Common myeloid progenitor, CD34-positive (primary cell): ENCODE results near the gene NRAP.

Experiments used
- CTCF ChIA-PET: fragments of 350-600 bp; sonication (Branson Sonifier 250); formaldehyde crosslinking; loops from one replicate; lab custom pipeline; 2021; ENCODE audit warnings: antibody characterized with exemption; lab: Charles Lee
- POLR2A ChIA-PET: fragments of 350-600 bp; sonication (Branson Sonifier 250); formaldehyde crosslinking; loops from one replicate; lab custom pipeline; 2021; ENCODE audit warnings: antibody characterized with exemption; lab: Charles Lee
- DNase-seq, 3 donors: peaks; one replicate each; pipeline versions ENCODE4 v3.0.0 to v3.0.0-alpha.2; 2013
- H3K27ac ChIP-seq, 2 experiments: 1 replicate in 1 of 2; 2 replicates in 1 of 2; pipeline ENCODE4 v1.7.0; 2013; ENCODE audit warnings: inconsistent platforms in 2 of 2, low read length in 2 of 2, mild to moderate bottlenecking in 2 of 2, low read depth in 1 of 2, moderate library complexity in 1 of 2; ENCODE audit not compliant: severe bottlenecking in 2 of 2, insufficient read depth in 1 of 2, poor library complexity in 1 of 2
- H3K27me3 ChIP-seq, 5 experiments: replicated peaks in 2 of 5; 1 replicate in 3 of 5; 2 replicates in 2 of 5; pipeline versions ENCODE4 v1.6.1 to v1.7.0; 2013; ENCODE audit warnings: low read length in 4 of 5, mild to moderate bottlenecking in 2 of 5, moderate library complexity in 2 of 5, inconsistent platforms in 1 of 5; ENCODE audit not compliant: insufficient read depth in 5 of 5, control insufficient read depth in 4 of 5
- H3K36me3 ChIP-seq, 4 experiments: 1 replicate in 2 of 4; 2 replicates in 2 of 4; pipeline versions ENCODE4 v1.6.1 to v1.7.0; 2013; ENCODE audit warnings: low read length in 3 of 4, control low read depth in 1 of 4, mild to moderate bottlenecking in 1 of 4; ENCODE audit not compliant: control insufficient read depth in 4 of 4, insufficient read depth in 4 of 4
- H3K4me1 ChIP-seq, 4 experiments: 1 replicate in 3 of 4; 2 replicates in 1 of 4; pipeline versions ENCODE4 v1.6.1 to v1.7.1; 2013; ENCODE audit warnings: low read length in 3 of 4, mild to moderate bottlenecking in 3 of 4, control low read depth in 1 of 4, inconsistent platforms in 1 of 4, moderate library complexity in 1 of 4; ENCODE audit not compliant: control insufficient read depth in 4 of 4, insufficient read depth in 4 of 4; ENCODE audit errors: control extremely low read depth in 1 of 4
- H3K4me3 ChIP-seq, 7 experiments: 1 replicate in 4 of 7; 2 replicates in 3 of 7; pipeline versions ENCODE4 v1.5.1 to v1.7.0; 2013; ENCODE audit warnings: mild to moderate bottlenecking in 7 of 7, low read length in 6 of 7, moderate library complexity in 6 of 7, inconsistent platforms in 2 of 7, low read depth in 2 of 7, control low read depth in 1 of 7; ENCODE audit not compliant: insufficient read depth in 4 of 7, control insufficient read depth in 1 of 7; ENCODE audit errors: extremely low read depth in 1 of 7
- H3K9me3 ChIP-seq, 5 experiments: 1 replicate in 4 of 5; 2 replicates in 1 of 5; pipeline versions ENCODE4 v1.6.1 to v1.7.1; 2013; ENCODE audit warnings: low read length in 4 of 5, mild to moderate bottlenecking in 2 of 5, inconsistent platforms in 1 of 5, low read depth in 1 of 5, moderate library complexity in 1 of 5; ENCODE audit not compliant: control insufficient read depth in 4 of 5, insufficient read depth in 2 of 5; ENCODE audit errors: control extremely low read depth in 1 of 5
- WGBS: methylation state at CpG from one replicate; pipeline ENCODE4 v1.1.5; 2013; ENCODE audit not compliant: insufficient coverage; 5-methylcytosine and 5-hydroxymethylcytosine counted together

The NRAP gene

DNA sequence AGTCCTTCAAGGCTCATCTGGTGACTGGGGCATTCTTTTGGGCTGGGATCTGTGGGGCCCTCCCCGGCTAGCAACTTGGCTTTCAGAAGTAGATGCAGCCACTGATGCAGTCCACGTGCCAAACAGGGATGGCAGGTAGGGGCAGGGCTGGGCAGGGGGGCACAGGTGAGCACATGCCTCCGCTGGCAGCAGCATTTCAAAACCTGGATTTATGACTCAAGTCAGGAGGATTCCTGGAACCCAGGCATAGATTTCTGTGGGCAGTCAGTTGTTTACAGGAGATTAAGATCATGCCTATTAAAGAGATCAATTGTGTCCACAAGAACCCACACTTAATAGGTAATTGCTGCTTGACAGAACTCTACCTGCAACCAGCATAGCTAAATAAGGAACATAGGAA, 111.8 kb downstream of the NRAP start:
- Histone ChIP-seq H3K27ac (no peak overlapping the region), H3K36me3 (no peaks in the 10 kb centered on the region), H3K4me3 (no peak overlapping the region), H3K4me1 (peaks cover 2 to 41% (median 16%) of the 10 kb centered on the region in 4 experiments), H3K27me3 (no peaks in the 10 kb centered on the region), H3K9me3 (no peaks in the 10 kb centered on the region)
- POLR2A ChIA-PET = no interaction called here
- WGBS = 100% methylated on average over 3 of the region's 3 CpGs
- CTCF ChIA-PET = no interaction called here
- DNase-seq = no peak

DNA sequence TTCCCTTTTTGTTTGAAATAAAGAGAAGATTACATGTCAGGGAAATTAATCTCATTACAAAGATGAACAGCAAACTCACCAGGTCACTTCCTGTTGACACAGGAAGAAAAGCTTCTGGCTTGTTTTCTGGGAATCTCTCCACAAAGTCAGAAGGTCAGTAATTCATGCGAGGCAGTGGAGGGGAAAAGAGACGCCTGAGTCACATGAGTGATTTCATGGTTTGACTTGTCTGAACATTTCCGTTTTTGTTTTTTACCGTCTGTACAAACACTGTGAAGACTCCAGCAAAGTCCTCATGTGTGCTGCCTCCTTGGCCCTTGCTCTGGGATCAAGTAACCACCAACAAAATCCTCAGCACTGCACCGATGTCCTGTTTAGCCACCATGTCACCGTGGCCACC, 113.5 kb downstream of the NRAP start:
- H3K9me3 ChIP-seq = no peaks in the 10 kb centered on the region
- WGBS = 65% methylated on average over 6 of the region's 6 CpGs
- POLR2A ChIA-PET = no interaction called here
- H3K27ac ChIP-seq = no peak overlapping the region
- CTCF ChIA-PET = no interaction called here
- no peaks in the 10 kb centered on the region for H3K27me3 ChIP-seq
- H3K4me3 ChIP-seq = no peak overlapping the region
- H3K4me1 ChIP-seq = peaks cover 2 to 35% (median 15%) of the 10 kb centered on the region in 4 experiments
- H3K36me3 ChIP-seq = no peaks in the 10 kb centered on the region
- DNase-seq = no peak

DNA sequence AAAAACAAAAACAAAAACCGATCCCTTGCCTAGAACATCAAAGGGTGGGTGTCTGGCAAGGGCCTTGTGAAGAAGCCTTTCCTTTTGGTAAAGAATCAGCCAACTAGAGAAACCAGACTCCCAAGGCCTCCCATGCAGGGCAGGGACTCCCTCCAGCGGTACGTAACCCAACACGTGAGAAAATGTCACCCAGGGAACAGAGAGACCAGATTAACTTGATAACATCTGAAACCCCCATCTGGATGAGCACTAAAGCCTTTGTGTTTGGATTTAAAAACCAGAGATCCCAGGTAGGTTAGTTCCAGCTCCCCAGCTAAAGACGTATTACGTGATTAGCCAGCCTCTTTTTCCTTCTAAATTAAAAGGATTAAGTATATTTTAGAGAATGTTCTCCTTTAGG, 114.0 kb downstream of the NRAP start:
- 100% methylated on average over 4 of the region's 6 CpGs for WGBS
- Histone ChIP-seq H3K9me3 (no peaks in the 10 kb centered on the region), H3K4me3 (no peak overlapping the region), H3K27ac (no peak overlapping the region), H3K36me3 (no peaks in the 10 kb centered on the region), H3K4me1 (peaks cover 2 to 32% (median 15%) of the 10 kb centered on the region in 4 experiments), H3K27me3 (no peaks in the 10 kb centered on the region)
- POLR2A ChIA-PET = no interaction called here
- no peak for DNase-seq
- CTCF ChIA-PET = no interaction called here

DNA sequence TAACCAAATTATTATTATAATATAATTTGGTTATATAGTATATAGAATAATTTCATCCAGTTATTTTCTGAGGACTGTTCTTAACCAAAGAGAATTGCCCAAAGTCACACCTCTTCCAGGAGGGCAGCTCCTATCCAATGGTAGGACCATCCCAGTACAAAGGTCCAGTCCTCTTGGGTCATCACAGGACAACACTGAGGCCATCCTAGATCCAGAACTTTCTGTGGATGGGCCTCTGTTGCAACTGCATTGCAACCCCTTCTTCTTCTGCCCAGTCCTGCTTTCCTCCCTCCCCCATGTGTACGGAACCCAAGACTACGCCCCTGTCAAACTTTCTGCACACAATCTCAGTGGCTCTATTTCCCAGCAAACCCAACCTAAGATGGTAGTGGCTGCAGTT, 116.4 kb downstream of the NRAP start:
- no peak overlapping the region for H3K27ac ChIP-seq
- no peaks in the 10 kb centered on the region for H3K36me3 ChIP-seq
- no peak overlapping the region for H3K4me3 ChIP-seq
- POLR2A ChIA-PET = interaction anchor here (0.6 kb wide), 1 partner anchor 375 kb away, joined by 4 read pairs; no protein-coding TSS in a partner anchor
- DNase-seq = no peak
- H3K27me3 ChIP-seq = no peaks in the 10 kb centered on the region
- CTCF ChIA-PET = interaction anchor here (1.1 to 1.7 kb wide), 3 partner anchors 12 to 27 kb away, joined by 3 to 4 read pairs (median 4); no protein-coding TSS in a partner anchor
- H3K4me1 ChIP-seq = peaks cover 0 to 8% (median 0%) of the 10 kb centered on the region in 4 experiments
- H3K9me3 ChIP-seq = no peaks in the 10 kb centered on the region
- WGBS = 100% methylated on average over 2 of the region's 2 CpGs

DNA sequence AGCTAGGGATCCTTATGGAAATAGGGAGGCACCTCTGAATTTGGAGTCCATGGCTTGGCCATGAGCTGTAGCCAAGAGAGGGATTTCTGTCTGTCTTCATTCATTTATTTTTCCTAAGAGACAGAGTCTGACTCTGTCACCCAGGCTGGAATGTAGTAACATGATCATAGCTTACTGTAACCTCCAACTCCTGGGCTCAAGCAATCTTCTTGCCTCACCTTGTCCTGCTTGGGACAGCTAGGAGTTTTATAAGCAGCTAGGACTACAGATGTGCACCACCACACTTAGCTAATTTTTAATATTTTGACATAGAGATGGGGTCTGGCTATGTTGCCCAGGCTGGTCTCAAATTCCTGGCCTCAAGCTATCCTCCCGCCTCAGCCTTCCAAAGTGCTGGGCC, 119.4 kb downstream of the NRAP start:
- Histone ChIP-seq H3K9me3 (no peaks in the 10 kb centered on the region), H3K4me3 (no peak overlapping the region), H3K36me3 (no peaks in the 10 kb centered on the region), H3K27ac (no peak overlapping the region), H3K27me3 (no peaks in the 10 kb centered on the region), H3K4me1 (peaks cover 0 to under 1% (median under 1%) of the 10 kb centered on the region in 4 experiments)
- POLR2A ChIA-PET = interaction anchor here (0.6 kb wide), 1 partner anchor 56 kb away, joined by 3 read pairs; no protein-coding TSS in a partner anchor
- CTCF ChIA-PET = interaction anchor here (1.2 to 1.4 kb wide), 2 partner anchors 10 to 19 kb away, joined by 3 read pairs; no protein-coding TSS in a partner anchor
- DNase-seq = no peak
- WGBS = 100% methylated on average over 1 of the region's 1 CpG

DNA sequence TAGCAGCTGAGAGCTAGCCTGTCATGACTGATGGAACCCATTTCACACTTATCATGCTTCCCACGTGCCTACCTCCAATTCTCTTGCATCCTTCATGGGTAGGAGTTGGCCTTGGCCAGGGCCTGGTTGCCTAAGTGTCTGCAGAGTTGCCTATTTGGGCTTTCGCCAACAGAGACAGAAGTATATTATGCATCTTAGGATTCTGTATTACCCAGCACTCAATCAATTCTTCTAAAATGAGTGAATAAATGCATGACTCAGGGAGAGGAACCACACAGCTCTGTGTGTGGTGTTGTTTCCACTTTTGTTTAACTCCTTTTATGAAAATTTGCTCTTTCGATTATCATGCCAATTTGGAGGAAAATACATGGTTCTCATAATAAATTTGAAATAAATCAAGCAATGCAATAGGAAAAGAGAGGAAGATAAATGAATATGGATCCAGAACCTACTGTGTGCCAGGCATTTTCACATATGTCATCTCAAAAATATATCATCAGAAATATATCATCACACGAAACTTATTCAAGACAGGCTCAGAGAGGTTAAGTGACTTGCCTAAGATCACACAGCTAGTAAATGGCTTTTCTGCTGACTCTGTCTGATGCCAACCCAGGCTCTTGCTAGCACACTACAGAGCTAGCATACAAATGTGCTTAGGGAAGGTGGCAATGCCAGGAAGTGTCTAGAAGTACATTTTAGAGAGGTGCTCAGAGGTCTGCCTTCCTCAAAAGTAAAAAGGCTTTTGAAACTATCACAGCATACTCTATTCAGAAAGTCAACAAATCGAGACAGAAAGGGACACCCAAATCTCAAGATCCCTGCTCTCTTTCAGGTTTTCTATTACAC, 120.5 kb downstream of the NRAP start:
- CTCF ChIA-PET = interaction anchor here (1.2 kb wide), 1 partner anchor 11 kb away, joined by 3 read pairs; no protein-coding TSS in a partner anchor
- no peak for DNase-seq
- Histone ChIP-seq H3K36me3 (no peaks in the 10 kb centered on the region), H3K27me3 (no peaks in the 10 kb centered on the region), H3K27ac (no peak overlapping the region), H3K4me1 (peaks cover 0 to 6% (median 2%) of the 10 kb centered on the region in 4 experiments), H3K4me3 (no peak overlapping the region), H3K9me3 (no peaks in the 10 kb centered on the region)
- POLR2A ChIA-PET = no interaction called here
- 100% methylated on average over 2 of the region's 5 CpGs for WGBS

DNA sequence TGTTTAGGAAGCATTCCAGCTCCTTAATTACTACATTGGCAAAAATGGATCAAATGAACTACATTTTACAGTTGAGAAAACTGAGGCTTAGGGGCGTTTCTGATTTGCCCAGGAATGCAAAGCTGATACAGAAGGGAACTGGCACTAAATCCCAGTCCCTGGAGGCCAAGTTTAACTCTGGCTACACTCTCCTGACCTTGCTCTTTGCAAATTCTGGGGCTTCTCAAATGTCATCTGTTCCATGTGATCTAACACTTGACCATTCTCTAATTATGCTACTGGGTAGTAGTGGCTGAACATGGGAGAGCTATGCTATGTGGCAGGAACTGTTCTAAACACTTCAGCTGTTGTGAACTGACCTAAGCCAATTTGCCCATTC, 122.3 kb downstream of the NRAP start:
- CTCF ChIA-PET = interaction anchor here (1.1 to 1.3 kb wide), 3 partner anchors 16 to 821 kb away, joined by 3 to 4 read pairs (median 3); no protein-coding TSS in a partner anchor
- POLR2A ChIA-PET = no interaction called here

More for the DNA sequence above, 122.3 kb downstream of the NRAP start:
- H3K4me3 ChIP-seq = no peak overlapping the region
- no peaks in the 10 kb centered on the region for H3K9me3 ChIP-seq
- H3K36me3 ChIP-seq = no peaks in the 10 kb centered on the region
- no peak for DNase-seq
- H3K27ac ChIP-seq = no peak overlapping the region
- H3K4me1 ChIP-seq = peaks cover 0 to 8% (median 2%) of the 10 kb centered on the region in 4 experiments
- WGBS = 100% methylated on average over 1 of the region's 1 CpG
- H3K27me3 ChIP-seq = no peaks in the 10 kb centered on the region
